H1 (cell line): ENCODE measurements around the gene ADD2. TPM values are rescaled to one million over a fixed set of nuclear protein-coding genes. Genes with fewer than 3 reads are reported as not detected.

Experiments used
- NANOG ChIP-seq: IDR thresholded peaks from 2 replicates; pipeline ENCODE4 v1.6.1; 2011; ENCODE audit warnings: low read length, low read depth, mild to moderate bottlenecking, inconsistent platforms; ENCODE audit not compliant: insufficient read depth, poor library complexity, severe bottlenecking
- SP2 ChIP-seq: IDR thresholded peaks from 2 replicates; pipeline ENCODE4 v1.6.1; 2012; ENCODE audit warnings: mild to moderate bottlenecking, low read length, inconsistent platforms
- SP4 ChIP-seq: IDR thresholded peaks from 2 replicates; pipeline ENCODE4 v1.6.1; 2012; ENCODE audit warnings: low read length, inconsistent platforms
- TBP ChIP-seq: IDR thresholded peaks from 2 replicates; pipeline ENCODE4 v1.6.1; 2011; ENCODE audit warnings: low read depth, low read length, improper control_type of control experiment
- polyA plus RNA-seq, 7 experiments: library from polyadenylated mRNA; depleted of rRNA in 3 of 7; stranded (reverse) in 5 of 7; unstranded in 2 of 7; fragments of >200 nt in 5 of 7; fragments of 200-250 nt in 2 of 7; gene quantifications; 1 replicate in 5 of 7; 2 replicates in 1 of 7; 4 replicates in 1 of 7; pipeline versions ENCODE4 v1.2.1 to v1.2.3, GENCODE V29; 2011 to 2013; ENCODE audit warnings: missing spikeins in 2 of 7, mixed read lengths in 2 of 7
- total RNA-seq: library from RNA; stranded (reverse); fragmentation: NEBNext Ultra II Directional; extraction: Animal tissue kit (Norgen Biotek cat#: 25700); gene quantifications from 2 replicates; pipeline ENCODE4 v1.2.1, GENCODE V29; 2021

Gene ADD2
- total and polyA plus RNA-seq, 2 of the 8 experiments (the other 6 are each of a cell fraction or from before 2014, with no cell fraction given), result 58.5 to 170 TPM

GRCh38 chr2:70769450-70769849 lies 1.4 kb upstream of the ADD2 start (continued):
- TF ChIP-seq SP2 (no peak), SP4 (no peak), NANOG (no peak), TBP (no peak)
